CD4-positive, alpha-beta T cell treated with Interleukin-12 subunit alpha and Interleukin-12 subunit beta, for 1 hour (primary cell): Measurements from ENCODE around the gene PLCXD1.
"Not testable (repeated sequence)": the region's sequence is repeated elsewhere in the genome, so short reads cannot be mapped to it uniquely, and the experiment has no call there.

ENCODE experiments used
- DNase-seq: peaks from one replicate; pipeline ENCODE4 v3.0.0-alpha.2; 2020

The PLCXD1 gene

GRCh38 chrX:336227-336626 lies 55.0 kb downstream of the PLCXD1 start:
- no peak for DNase-seq

GRCh38 chrX:337331-337831 lies 56.2 kb downstream of the PLCXD1 start:
- DNase-seq, result no peak

- no peak for DNase-seq
Measured at GRCh38 chrX:338281-338835, 57.2 kb downstream of the PLCXD1 start.

GRCh38 chrX:338836-339400 lies 57.7 kb downstream of the PLCXD1 start:
- DNase-seq, result no peak

GRCh38 chrX:340121-340520 lies 58.9 kb downstream of the PLCXD1 start:
- DNase-seq, result no peak

- DNase-seq, result no peak
Measured at GRCh38 chrX:340641-341423, 59.7 kb downstream of the PLCXD1 start.

- DNase-seq, result no peak
Measured at GRCh38 chrX:341541-342101, 60.4 kb downstream of the PLCXD1 start.

- DNase-seq, result no peak
Measured at GRCh38 chrX:344371-344901, 63.3 kb downstream of the PLCXD1 start.

GRCh38 chrX:345020-345925 lies 64.1 kb downstream of the PLCXD1 start:
- DNase-seq, result no peak

- no peak for DNase-seq
Measured at GRCh38 chrX:346034-346813, 65.0 kb downstream of the PLCXD1 start.

GRCh38 chrX:347351-348117 lies 66.4 kb downstream of the PLCXD1 start:
- DNase-seq, result no peak

- DNase-seq, result no peak
Measured at GRCh38 chrX:348461-349117, 67.4 kb downstream of the PLCXD1 start.

- DNase-seq, result no peak
Measured at GRCh38 chrX:349196-349595, 68.0 kb downstream of the PLCXD1 start.

GRCh38 chrX:349702-350101 lies 68.5 kb downstream of the PLCXD1 start:
- no peak for DNase-seq

- DNase-seq, result no peak
Measured at GRCh38 chrX:350148-350533, 69.0 kb downstream of the PLCXD1 start.

GRCh38 chrX:350534-351323 lies 69.5 kb downstream of the PLCXD1 start:
- no peak for DNase-seq

GRCh38 chrX:351324-351641 lies 70.1 kb downstream of the PLCXD1 start:
- not testable (repeated sequence) for DNase-seq

GRCh38 chrX:351736-352135 lies 70.6 kb downstream of the PLCXD1 start:
- DNase-seq, result no peak

- no peak for DNase-seq
Measured at GRCh38 chrX:352181-352580, 71.0 kb downstream of the PLCXD1 start.
